Measurements from ENCODE around the gene MS4A4E. TPM values are rescaled to one million over a fixed set of nuclear protein-coding genes. Genes with fewer than 3 reads are reported as not detected.

Gene MS4A4E
- total RNA-seq, 2 donors from 2014 or later, result 0.52 to 3.1 TPM

Small RNAs within 50 kb of the gene (microRNA-seq; reads per million reads assigned to microRNA genes)
- gene MIR6503, result 0.60 to 1.4 reads per million in 2 donors

Other genes with a start within 250 kb of the MS4A4E start
- gene OOSP4B, start 226.0 kb downstream of the MS4A4E start, total RNA-seq, result not detected
- not detected for gene OOSP2, start 202.7 kb downstream of the MS4A4E start, total RNA-seq
- gene MS4A3, start 186.5 kb downstream of the MS4A4E start, total RNA-seq, result not detected
- 1 to 10 TPM in 1 of 2 donors, under 1 TPM in 1; 0.26 to 1.7 TPM for gene MS4A2, start 154.5 kb downstream of the MS4A4E start, total RNA-seq
- gene MS4A6A, start 60.1 kb downstream of the MS4A4E start, total RNA-seq, result 100 to 1,000 TPM in 1 of 2 donors, 10 to 100 TPM in 1; 62.5 to 155 TPM
- gene MS4A4A, start 37.5 kb upstream of the MS4A4E start, total RNA-seq, result 10 to 100 TPM; 26.4 to 43.9 TPM
- gene MS4A6E, start 84.1 kb upstream of the MS4A4E start, total RNA-seq, result under 1 TPM in 1 of 2 donors, not detected in 1; 0.47 TPM
- gene MS4A7, start 135.4 kb upstream of the MS4A4E start, total RNA-seq, result 10 to 100 TPM; 33.1 to 37.1 TPM
- 1 to 10 TPM; 1.4 to 1.5 TPM for gene MS4A14, start 153.3 kb upstream of the MS4A4E start, total RNA-seq
- gene MS4A5, start 186.4 kb upstream of the MS4A4E start, total RNA-seq, result not detected
- under 1 TPM; 0.26 to 0.47 TPM for gene MS4A1, start 212.7 kb upstream of the MS4A4E start, total RNA-seq
- gene MS4A12, start 249.6 kb upstream of the MS4A4E start, total RNA-seq, result not detected

Measured in left cardiac atrium (tissue), 2 donors.